GM18858 (cell line): Measurements from ENCODE around the gene ALG6.
"Not testable (repeated sequence)": the region's sequence is repeated elsewhere in the genome, so short reads cannot be mapped to it uniquely, and the experiment has no call there.

Experiments used
- ATAC-seq: cut with Tn5 transposase; IDR thresholded peaks from one replicate; pipeline ENCODE4 v1.9.1; 2021; ENCODE audit not compliant: unreplicated experiment

ALG6 gene

GRCh38 chr1:63328122-63328521 lies 39.3 kb upstream of the ALG6 start:
- ATAC-seq, result no peak

GRCh38 chr1:63328781-63329180 lies 38.6 kb upstream of the ALG6 start:
- no peak for ATAC-seq

DNA sequence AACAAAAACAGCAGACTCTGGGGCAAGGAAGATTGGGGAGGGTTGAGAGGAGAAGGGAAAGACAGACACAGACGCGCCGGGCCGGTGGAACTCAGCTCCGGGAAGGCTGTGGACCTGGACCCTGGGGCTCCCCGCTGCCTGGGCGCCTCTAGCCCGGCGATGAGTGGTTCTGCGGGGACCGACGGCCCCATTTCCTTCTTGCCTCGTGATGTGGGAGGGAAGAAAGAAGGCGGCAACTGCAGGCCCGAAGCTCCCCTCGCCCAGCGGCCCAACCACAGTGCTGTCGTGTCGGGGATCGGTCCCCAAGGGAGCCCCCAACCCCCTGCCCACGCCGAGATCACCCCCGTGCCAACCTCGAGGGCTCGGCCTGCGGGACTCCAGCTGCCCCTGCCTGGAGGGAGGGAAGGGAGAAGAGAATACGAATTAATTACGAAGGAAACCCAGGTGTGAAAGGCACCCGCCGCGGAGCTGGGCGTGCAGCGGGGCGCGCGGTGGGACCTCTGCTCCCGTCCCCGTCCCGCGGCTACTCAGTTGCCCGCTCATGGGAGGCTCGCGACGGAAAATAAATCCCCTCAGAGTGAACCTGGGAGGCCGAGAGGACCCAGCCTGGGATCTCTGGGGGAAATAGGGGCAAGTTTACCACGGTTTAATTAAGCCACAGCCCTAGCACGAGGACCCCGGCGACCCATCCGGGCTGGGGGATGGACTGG lies 37.7 kb upstream of the ALG6 start:
- no peak for ATAC-seq

DNA sequence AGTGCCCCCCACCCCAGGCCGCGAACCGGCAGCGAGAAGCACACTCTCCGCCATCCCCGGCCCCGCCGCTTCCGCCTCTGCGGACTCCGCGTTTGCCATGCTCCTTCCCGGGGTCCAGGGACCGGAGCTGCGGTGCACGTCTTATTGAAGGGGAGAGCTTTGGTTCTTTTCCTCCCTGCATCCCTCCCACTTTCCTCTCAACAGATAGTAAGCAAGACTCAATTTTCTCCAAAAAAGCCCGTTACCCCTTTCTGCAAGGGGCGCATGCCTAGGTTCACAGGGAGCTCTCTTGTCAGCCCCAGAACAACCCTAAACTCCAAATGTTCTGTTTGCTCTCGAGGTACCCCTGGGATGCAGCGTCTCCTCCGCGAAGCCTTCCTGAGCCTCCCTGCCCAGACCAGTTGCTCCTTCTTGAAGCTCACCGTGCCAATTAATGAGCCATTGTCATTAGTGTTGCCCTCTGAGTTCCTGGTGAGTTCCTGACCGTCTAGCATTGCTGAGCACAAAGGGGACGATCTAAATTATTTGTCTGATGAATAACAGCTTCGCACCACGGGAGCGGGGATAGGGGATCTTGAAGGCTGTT lies 37.0 kb upstream of the ALG6 start:
- no peak for ATAC-seq

DNA sequence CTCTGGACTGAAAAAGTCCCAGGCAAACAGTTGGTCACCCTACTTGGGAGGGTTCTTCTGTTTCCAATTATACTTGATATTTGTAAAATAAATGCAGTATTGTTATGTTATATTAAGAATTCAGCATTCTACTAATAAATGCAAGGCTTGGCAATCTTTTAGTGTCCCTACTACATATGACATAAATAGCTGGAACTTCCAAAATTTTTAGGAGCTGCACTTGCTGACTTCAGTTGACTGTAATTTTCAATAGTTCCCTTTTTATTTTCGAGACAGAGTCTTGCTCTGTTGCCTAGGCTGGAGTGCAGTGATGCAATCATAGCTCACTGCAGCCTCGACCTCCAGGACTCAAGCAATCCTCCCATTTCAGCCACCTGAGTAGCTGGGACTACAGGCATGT lies 25.0 kb upstream of the ALG6 start:
- no peak for ATAC-seq

- no peak for ATAC-seq
Measured at GRCh38 chr1:63343922-63344321, 23.5 kb upstream of the ALG6 start.

DNA sequence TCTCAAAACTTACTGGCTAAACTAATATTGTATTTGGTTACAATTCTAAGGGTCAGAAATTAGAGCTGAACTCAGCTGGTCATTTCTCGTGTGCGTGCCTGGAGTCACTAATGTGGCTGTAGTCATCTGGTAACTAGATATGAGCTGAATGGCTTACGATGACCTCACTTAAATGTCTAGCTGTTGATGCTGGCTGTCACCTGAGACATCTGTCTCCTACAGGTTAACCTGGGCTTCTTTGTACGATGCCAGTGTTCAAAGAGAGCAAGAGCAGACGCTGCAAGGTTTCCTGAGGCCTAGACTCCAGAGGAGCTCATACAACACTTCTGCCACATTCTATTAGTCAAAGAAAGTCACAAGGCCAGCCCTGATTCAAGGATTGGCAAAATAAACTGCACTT lies 17.1 kb upstream of the ALG6 start:
- ATAC-seq, result no peak

GRCh38 chr1:63352736-63353135 lies 14.7 kb upstream of the ALG6 start:
- ATAC-seq, result no peak

GRCh38 chr1:63356234-63356633 lies 11.2 kb upstream of the ALG6 start:
- ATAC-seq, result not testable (repeated sequence)

GRCh38 chr1:63359561-63359960 lies 7.9 kb upstream of the ALG6 start:
- no peak for ATAC-seq

GRCh38 chr1:63362073-63362472 lies 5.4 kb upstream of the ALG6 start:
- ATAC-seq, result no peak

DNA sequence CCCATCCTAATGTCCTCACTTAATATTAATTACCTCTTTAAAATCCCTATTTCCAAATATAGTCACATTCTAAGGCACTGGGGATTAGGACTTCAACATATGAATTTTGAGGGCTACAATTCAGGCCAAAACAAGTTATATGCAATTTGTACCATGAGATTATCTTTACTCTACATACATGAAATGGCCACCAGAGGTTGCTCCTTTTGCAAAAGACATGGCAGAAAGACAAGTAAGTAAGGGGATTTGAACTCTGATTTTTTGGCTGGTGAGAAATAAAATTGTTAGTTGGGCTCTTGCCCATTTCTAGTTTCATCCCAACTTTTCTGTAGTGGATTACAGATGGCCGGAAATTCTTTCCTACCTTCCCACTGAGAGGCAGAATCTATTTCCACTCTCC lies 4.8 kb upstream of the ALG6 start:
- ATAC-seq, result no peak

- no peak for ATAC-seq
Measured at GRCh38 chr1:63363014-63363413, 4.4 kb upstream of the ALG6 start.

DNA sequence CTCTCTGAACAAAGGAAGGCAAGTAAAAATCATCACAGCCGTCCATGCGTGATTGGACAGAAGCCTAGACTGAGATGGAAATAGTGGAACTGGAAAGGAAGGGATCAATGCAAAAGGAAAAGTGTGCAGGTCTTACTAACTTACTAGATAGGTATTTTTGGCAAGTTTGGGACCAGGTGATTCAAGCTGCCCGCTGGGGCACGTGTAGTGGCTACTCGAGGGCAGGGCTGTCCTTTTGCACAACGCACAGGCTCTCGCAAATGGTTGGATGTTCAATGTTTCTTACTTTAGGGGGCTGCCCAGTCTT lies 566 bp upstream of the ALG6 start:
- ATAC-seq, result no peak

GRCh38 chr1:63368131-63368530 lies 704 bp downstream of the ALG6 start:
- peak; percentile 6 for ATAC-seq

- no peak for ATAC-seq
Measured at GRCh38 chr1:63379583-63379982, 12.2 kb downstream of the ALG6 start.

DNA sequence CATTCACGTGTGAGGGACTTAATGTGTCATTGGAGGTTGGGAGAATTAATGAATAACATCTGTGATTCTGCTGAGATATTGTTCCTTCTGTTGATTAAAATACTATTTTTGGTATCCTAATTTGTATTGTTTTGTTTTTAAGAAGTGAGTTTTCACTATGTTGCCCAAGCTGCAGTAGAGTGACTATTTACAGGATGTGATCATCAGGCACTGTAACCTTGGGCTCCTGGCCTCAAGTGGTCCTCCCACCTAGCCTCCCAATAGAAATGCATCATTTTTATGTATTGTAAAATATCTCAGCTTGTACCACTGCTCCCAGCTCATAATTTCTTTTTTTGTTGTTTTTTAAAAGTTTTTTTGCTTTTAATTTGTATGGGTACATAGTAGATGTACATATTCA lies 14.3 kb downstream of the ALG6 start:
- ATAC-seq, result no peak

GRCh38 chr1:63401945-63402344 lies 34.5 kb downstream of the ALG6 start:
- no peak for ATAC-seq

DNA sequence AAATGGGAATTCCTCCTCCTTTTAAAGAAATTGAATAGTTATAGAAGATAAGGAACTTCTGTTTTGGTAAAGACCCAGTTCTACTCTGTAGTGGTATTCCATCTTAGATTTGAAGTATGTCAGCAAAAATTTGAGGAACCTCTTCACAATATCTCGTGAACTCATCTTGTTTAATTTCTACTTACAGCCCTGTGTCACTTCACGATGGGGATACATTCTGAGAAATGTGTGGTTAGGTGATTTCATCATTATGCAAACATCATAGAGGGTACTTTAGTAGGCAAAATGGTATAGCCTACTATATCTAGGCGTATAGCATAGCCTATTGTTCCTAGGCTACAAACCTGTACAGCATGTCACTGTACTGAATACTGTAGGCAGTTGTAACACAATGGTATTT lies 36.0 kb downstream of the ALG6 start:
- no peak for ATAC-seq

- ATAC-seq, result no peak
Measured at GRCh38 chr1:63405021-63405420, 37.6 kb downstream of the ALG6 start.

DNA sequence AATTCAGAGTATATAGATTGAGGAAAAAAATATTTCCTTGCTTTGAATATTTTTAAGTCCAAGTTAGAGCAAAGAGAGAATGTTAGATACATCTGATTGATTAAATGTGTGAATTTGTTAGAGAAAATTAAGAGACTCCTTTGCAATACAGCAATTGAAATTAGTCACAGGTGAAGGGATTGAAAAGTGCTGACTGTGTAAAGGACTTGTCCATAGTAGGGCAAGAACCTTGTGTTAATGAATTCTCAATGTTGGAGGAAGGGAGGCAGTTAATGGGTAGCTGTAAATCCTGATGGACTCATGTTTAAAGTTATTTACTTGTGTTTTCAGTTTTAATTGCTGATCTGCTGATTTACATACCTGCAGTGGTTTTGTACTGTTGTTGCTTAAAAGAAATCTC lies 38.6 kb downstream of the ALG6 start:
- ATAC-seq, result no peak

DNA sequence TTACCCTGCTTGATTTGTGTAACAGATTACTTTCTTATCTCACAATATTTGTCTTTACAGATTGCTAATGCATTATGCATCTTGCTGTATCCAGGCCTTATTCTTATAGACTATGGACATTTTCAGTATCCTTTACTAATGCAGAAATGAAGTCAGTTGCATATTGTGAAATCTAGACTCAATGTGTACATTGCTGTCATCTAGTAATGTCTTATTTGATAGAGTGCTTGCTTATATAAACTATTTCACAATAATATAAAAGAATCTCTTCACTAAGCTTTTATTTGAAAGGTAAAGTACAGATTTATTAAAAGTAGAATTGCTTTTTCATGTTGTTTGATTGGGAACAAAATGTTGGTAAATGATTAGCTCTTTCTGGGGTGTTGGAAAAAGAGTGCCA lies 39.6 kb downstream of the ALG6 start:
- ATAC-seq, result no peak

- no peak for ATAC-seq
Measured at GRCh38 chr1:63408331-63408730, 40.9 kb downstream of the ALG6 start.
